ENCODE measurements around the gene LIN52.

Gene LIN52

DNA sequence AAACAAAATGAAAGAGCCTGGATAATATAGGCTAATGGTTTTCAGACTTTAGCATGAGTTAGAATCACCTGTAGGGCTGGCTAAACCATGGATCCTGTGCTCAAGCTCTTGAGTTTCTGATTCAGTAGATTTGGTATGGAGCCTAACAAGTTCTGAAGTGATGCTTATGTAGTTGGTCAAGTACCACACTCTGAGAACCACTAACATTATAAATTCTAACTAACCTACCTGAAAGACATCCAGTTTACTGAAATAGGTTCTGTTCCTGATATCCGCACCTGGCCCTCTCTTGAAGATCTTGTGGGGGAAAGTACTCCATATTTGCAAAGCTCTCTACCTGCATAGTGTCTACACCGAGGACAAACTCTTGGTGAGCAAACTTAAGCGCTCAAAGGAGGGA lies 95.1 kb downstream of the LIN52 start:
- no peak overlapping the region for H3K4me3 ChIP-seq (ENCODE audit: low read depth, low read length)

DNA sequence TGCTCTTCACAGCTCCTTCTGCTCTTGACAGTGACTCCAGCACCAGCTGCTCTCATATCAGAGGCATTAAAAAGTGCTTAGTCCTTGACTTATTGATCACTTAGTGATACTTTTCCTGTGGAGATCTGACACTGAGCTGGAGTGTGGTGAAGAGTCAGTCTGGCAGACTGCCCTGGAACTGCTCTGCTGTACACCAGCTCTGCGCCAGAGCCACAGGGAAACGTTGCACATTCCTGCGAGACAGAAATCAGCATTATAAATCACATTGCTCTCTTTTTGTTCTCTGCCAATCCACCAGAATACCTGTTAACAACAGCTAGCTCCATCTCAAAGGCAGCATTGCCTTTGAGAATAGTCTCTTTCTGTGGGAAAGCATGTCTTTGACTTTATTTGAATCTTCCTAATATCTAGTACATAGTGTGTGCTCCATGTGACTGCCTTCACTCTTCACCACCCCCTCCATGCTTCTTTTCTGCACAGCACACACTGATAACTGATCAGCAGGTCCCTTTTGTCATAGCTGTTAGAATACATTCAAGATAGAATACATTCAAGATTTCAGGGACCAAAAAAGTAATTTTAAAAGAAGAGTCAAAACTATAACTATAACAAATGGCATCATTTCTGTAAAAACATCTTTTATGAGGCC lies 106.3 kb downstream of the LIN52 start:
- H3K4me3 ChIP-seq (ENCODE audit: low read depth, low read length) = no peak overlapping the region

DNA sequence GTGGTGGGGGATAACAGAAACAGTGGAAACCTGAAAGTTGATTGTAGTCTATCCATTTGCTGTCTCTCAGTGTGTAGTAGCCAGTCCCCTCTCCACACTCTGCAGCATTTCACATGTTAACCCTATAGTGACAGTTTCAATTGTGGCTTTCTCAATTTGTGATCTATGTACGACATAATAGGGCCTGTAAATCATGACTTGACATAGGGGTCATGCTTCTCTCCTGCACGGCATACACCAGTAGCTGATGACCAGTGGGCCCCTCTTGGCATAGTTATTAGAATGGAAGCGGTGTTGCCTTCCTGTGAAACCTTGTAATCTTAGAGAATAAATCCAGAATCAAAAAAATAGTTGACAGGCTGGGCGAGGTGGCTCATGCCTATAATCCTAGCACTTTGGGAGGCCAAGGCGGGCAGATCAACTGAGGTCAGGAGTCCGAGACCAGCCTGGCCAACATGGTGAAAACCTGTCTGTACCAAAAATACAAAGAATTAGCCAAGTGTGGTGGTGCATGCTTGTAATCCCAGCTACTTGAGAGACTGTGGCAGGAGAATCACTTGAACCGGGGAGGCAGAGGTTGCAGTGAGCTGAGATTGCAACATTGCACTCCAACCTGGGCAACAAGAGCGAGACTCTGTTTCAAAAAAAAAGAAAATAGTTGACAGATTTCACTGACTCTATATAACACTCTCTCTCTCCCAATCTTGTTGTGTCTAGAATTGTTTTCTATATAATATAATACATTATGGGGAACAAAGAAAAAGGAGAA lies 109.9 kb downstream of the LIN52 start:
- H3K4me3 ChIP-seq (ENCODE audit: low read depth, low read length) = no peak overlapping the region

DNA sequence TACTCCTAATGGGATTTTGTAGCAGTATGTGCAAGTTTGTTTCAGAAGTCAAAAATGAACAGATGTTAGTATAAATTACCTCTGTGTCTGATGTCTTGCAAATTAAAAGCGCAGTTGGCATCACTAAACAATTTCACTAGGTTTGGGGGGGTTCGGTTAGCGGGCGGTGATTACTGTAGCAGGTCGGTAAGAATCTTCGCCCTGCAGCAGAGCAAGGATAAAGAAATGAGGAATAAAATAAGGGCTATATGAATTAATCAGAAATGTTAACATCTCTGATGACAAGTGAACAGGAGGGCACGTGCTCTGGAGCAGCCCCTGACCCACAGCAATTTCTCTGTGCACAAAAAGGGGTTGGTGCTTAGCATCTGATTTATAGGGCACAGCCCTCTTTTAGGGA lies 110.9 kb downstream of the LIN52 start:
- no peak overlapping the region for H3K4me3 ChIP-seq (ENCODE audit: low read depth, low read length)

GRCh38 chr14:74198441-74199234 lies 113.9 kb downstream of the LIN52 start:
- H3K4me3 ChIP-seq (ENCODE audit: low read depth, low read length) = no peak overlapping the region

DNA sequence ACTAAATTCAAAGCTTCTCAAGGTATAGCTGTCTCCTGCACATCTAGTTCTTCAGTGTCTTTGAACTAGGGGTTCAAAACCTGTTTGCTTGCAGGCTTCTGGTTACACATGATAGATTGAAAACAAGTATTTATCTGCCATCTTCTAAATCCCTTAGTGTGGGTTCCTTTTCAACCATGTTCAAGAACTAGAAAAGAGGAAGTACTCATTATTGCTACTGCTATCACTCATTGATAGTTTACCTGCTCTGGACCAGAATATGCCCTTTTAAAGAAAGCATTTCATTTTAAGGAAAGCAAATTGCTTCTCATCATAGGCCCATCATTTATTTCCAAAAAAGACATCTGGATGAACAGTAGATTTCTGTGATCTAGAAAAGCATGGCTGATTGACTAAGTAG lies 117.4 kb downstream of the LIN52 start:
- no peak overlapping the region for H3K4me3 ChIP-seq (ENCODE audit: low read depth, low read length)

DNA sequence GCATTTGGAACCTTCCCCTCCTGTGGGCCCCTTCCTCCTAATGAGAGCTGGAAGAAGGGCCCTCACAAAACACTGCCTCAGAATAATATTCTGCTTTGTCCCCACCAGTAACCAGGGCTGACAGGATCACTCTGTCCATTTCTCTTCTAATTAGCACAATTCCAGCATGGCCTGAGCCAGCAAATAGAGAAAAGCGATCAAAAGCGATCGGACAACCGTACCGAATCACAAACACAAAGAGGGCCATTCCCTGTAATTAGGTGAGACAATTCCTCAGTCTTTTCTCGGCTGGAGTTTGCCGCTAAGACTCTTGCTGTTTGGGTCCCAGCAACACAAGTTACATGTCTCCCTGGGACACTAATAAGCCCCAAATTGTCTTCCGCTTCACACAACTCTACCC lies 118.9 kb downstream of the LIN52 start:
- H3K4me3 ChIP-seq (ENCODE audit: low read depth, low read length) = no peak overlapping the region

DNA sequence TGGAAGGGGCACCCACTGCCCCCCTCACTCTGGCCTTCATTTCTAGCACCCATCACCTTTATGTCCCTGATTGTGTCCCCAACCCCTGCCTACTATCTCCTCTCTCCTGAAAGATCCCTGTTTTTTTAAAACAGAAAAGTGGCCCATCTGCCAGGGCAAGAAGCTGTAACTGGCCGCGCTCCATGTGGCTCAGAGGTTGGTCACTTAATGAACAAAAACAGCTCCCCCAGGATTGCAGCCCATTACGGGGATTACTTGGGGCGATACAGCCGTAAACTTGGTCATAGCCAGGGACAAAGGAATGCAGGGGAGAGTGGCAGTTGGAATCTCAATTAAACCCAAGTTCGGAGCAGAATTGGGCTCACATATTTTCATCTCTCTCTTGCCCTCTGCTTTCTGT lies 119.7 kb downstream of the LIN52 start:
- H3K4me3 ChIP-seq (ENCODE audit: low read depth, low read length) = no peak overlapping the region

- H3K4me3 ChIP-seq (ENCODE audit: low read depth, low read length) = no peak overlapping the region
Observed at GRCh38 chr14:74205882-74206281, 121.1 kb downstream of the LIN52 start.

- H3K4me3 ChIP-seq (ENCODE audit: low read depth, low read length) = no peak overlapping the region
Observed at GRCh38 chr14:74207943-74208342, 123.2 kb downstream of the LIN52 start.

DNA sequence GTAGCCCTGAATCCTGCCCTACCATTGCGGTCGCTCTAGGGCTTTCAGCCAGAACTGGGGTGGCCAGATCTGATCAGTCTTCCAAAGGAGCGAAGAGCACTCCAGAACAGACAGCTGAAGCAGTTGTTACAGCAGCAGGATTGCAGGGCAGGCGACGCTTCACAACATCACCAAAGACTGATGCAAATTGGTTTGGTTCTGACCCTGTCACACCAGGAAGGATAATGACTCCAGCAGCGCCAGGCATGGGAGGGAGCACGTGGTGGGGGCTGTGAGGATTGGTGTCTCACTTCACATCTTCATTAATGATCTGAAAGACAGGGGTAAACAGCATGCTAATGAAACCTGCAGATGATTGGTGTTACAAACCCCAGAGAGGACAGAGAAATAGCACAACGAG lies 123.9 kb downstream of the LIN52 start:
- no peak overlapping the region for H3K4me3 ChIP-seq (ENCODE audit: low read depth, low read length)

DNA sequence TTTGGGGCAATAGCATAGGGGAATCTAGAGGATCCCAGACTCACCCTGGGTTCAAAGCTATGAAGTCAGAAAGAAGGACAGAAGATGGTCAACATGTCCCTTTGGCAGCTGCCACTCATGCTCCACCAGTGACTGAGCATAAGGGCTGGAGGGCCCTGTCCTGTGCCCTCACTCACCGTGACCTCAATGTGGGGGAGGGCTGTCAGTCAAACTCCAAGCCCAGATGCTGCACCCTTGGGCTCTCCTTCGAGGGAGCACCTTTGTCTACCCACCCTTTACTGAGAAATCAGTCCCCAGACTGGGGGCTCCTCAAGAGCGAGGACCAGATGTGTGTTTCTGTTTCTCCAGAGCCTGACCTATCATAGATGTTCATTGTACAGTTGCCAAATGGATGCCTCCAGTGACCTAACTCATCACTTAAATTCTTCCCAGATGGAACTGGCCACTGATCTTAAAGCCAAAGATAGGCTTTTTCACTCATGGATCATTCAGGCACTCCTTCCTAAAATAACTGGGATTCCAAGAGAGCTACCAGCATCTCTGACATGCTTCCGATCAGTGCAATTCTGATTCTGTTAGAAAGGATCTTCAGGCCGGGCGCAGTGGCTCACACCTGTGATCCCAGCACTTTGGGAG lies 127.3 kb downstream of the LIN52 start:
- no peak overlapping the region for H3K4me3 ChIP-seq (ENCODE audit: low read depth, low read length)

DNA sequence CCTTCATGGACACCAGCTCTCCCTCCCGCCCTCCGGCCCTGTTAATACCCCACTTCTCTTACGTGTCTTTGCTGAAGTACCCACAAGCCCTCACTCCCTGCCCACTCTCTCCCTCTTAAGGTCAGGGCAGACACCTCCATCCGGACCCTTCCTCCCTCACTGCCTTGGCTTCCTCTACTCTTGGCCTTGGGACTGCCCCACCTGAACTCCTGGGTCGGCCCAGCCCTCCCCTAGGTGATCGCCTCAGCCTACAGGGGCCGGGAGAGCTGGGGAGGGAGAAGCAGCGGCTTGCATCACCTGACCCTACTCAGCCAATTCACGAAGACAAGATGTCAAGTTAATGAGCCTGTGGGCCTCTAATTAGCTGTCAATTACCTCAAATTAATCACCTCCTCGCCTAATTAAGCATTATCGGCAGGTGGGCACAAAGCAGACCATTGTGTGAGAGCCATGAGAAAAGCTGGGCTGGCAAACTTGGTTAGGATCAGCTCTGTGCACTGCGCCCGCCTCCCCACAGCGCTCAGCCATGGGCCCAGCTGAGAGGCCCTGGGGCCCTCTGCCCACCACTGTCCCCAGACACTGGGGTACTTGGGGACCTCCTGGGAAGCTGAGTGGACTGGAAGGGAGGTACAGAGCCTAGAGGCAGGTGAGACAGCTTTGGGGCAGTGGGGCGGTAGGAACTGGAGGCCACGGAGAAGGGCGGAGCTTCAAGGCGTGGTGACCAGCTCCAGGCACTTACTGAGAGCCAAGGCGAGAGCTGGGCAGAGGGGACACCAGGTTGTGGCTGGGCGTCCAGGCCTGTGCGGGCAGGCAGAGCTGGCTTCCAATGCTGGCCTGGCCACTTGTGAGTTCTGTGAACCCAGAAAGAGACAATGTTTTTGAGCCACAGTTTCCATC lies 129.4 kb downstream of the LIN52 start:
- no peak overlapping the region for H3K4me3 ChIP-seq (ENCODE audit: low read depth, low read length)

DNA sequence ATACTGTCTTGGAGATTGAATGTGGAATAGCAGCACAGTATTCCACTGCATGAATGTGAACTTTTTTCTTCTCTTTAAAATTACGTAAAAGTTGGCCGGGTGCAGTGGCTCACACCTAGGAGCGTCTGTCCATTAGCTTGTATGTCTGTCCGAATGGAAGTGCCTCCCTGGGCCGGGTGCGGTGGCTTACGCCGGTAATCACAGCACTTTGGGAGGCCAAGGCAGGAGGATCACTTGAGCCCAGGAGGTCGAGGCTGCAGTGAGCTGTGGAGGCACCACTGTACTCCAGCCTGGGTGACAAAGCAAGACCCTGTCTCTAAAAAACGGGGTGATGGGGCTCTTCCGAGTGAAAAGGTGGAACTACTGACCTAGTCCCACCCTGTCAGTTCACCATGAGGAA lies 131.9 kb downstream of the LIN52 start:
- H3K4me3 ChIP-seq (ENCODE audit: low read depth, low read length) = no peak overlapping the region

- H3K4me3 ChIP-seq (ENCODE audit: low read depth, low read length) = no peak overlapping the region
Observed at GRCh38 chr14:74217672-74218448, 133.1 kb downstream of the LIN52 start.

GRCh38 chr14:74218462-74218861 lies 133.7 kb downstream of the LIN52 start:
- no peak overlapping the region for H3K4me3 ChIP-seq (ENCODE audit: low read depth, low read length)

- no peak overlapping the region for H3K4me3 ChIP-seq (ENCODE audit: low read depth, low read length)
Observed at GRCh38 chr14:74219277-74220205, 134.8 kb downstream of the LIN52 start.

DNA sequence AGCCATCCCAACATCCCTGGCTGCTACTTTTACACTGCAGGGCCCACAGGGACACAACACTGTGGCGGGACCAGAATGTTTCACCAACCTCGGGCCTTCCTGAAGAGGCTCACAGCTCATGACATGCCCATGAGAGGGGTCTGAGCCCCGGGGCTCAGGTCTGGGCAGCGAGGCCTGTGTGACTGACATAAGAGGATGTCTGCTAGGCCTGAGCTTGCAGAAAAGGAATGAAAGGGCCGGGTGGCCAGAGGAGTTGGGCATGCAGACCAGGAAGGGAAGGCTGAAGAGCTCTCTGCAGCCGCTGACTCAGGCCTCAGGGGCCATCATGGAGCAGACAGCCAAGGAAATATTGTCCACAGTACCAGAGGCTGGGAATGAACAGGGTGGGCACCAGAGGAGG lies 136.2 kb downstream of the LIN52 start:
- H3K4me3 ChIP-seq (ENCODE audit: low read depth, low read length) = no peak overlapping the region

DNA sequence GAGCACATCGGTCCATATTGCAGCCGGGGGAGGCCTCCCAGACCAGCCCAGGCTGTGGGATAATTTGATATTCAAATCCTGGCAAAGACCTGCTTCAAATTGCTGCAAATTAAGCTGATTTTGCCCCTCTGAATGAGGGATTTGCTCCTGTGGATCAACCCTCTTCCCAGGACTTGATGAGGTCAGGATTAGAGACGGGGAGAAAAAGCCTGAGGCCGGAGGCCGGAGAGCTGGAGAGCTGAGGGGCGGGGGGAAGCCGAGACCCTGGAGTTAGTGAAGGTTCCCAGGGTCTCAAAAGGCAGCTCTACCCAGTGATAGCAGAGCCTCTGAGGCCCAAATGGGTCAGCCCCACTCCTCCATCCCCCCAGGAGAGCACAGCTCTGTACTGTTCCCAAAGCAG lies 137.0 kb downstream of the LIN52 start:
- no peak overlapping the region for H3K4me3 ChIP-seq (ENCODE audit: low read depth, low read length)

All from iPS-11a (cell line).